Retinal pigment epithelial cell (primary cell): ENCODE measurements around the gene CCDC32.
"Not testable (repeated sequence)": the region's sequence is repeated elsewhere in the genome, so short reads cannot be mapped to it uniquely, and the experiment has no call there.

ENCODE experiments used
- DNase-seq: peaks from one replicate; pipeline ENCODE4 v3.0.0-alpha.2; 2010; ENCODE audit warnings: low read depth
- H3K4me3 ChIP-seq: 2 replicates; pipeline ENCODE4 v1.5.1; 2011; ENCODE audit warnings: mild to moderate bottlenecking, low read length, control low read depth, moderate library complexity
- CTCF ChIP-seq: conservative IDR thresholded peaks from 2 replicates; pipeline ENCODE4 v1.5.1; 2011; ENCODE audit warnings: low read depth, low read length, control low read depth, inconsistent platforms

The CCDC32 gene

DNA sequence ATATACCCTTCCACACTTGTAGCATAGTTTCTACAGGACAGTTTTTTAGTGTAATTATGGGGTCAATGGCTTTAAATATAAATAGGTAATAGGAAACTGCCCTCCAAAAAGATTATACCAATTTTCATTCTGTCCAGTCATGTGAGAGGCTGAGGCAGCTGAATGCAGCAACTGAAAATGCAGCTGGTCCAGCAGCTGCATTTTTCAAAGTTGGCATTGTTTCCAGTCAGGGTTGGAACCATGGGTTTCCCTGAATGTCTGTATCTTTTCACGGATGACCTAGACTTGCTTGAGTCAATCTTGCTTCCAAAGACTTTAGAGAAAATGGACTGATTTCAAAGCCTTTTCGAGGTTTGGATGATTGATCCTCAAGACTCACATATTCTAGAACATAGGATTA, 19.3 kb upstream of the CCDC32 start:
- no peak for TF ChIP-seq CTCF
- H3K4me3 ChIP-seq: no peak overlapping the region
- no peak for DNase-seq

DNA sequence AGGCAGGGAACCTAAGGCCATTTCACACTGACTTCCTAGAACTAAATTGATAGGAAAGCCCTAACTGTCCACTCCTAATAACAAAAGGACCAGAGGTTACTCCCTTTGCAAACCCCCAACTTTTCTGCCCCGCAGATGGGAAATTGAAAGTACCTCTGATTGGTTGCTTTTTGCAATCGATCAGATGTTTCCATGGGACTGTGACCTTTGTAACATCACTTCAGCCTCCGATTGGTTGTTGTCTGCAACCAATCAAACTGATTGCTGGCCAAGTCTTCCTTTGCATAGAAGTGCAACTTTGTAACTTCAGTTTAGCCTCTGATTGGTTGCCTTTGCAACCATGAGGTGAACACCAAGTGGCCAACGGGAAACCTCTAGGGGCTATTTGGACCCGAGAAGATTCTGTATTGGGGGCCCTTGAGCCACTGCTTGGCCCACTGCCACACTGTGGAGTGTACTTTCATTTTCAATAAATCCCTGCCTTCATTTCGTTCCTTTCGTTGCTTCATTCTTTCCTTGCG, 17.9 kb upstream of the CCDC32 start:
- no peak for DNase-seq
- H3K4me3 ChIP-seq: no peak overlapping the region
- no peak for TF ChIP-seq CTCF

DNA sequence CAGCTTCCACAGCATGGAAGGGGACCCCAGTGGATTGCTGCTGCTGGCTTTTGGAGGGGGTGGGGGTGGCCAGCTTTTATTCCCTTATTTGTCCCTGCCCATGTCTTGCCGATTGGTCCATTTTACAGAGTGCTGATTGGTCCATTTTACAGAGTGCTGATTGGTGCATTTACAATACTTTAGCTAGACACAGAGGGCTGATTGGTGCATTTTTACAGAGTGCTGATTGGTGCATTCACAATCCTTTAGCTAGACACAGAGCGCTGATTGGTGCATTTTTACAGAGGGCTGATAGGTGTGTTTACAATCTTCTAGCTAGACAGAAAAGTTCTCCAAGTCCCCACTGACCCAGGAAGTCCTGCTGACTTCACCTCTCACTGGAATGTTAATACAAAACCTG, 17.0 kb upstream of the CCDC32 start:
- not testable (repeated sequence) for H3K4me3 ChIP-seq, DNase-seq

- no peak for TF ChIP-seq CTCF
- no peak for DNase-seq
- no peak overlapping the region for H3K4me3 ChIP-seq
These were observed 14.1 kb upstream of the CCDC32 start for GRCh38 chr15:40578892-40579291.

- DNase-seq, H3K4me3 ChIP-seq: not testable (repeated sequence)
These were observed 12.1 kb upstream of the CCDC32 start for GRCh38 chr15:40576914-40577313.

DNA sequence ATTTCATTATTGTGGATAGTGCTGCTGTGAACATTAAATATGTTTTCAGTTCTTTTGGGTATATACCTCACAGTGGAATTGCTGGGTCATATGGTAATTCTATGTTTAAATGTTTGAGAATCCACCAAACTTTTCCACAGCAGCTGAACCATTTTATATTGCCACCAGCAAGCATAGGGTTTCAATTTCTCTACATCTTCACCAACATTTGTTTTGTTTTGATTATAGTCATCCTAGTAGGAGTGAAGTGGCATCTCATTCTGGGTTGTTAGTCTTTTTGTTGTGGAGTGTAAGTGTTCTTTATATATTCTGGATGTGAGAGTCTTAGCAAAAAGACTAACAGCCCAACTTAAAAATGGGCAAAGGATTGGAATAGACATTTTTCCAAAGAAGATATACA, 10.3 kb upstream of the CCDC32 start:
- no peak for DNase-seq
- TF ChIP-seq CTCF: no peak
- no peak overlapping the region for H3K4me3 ChIP-seq

DNA sequence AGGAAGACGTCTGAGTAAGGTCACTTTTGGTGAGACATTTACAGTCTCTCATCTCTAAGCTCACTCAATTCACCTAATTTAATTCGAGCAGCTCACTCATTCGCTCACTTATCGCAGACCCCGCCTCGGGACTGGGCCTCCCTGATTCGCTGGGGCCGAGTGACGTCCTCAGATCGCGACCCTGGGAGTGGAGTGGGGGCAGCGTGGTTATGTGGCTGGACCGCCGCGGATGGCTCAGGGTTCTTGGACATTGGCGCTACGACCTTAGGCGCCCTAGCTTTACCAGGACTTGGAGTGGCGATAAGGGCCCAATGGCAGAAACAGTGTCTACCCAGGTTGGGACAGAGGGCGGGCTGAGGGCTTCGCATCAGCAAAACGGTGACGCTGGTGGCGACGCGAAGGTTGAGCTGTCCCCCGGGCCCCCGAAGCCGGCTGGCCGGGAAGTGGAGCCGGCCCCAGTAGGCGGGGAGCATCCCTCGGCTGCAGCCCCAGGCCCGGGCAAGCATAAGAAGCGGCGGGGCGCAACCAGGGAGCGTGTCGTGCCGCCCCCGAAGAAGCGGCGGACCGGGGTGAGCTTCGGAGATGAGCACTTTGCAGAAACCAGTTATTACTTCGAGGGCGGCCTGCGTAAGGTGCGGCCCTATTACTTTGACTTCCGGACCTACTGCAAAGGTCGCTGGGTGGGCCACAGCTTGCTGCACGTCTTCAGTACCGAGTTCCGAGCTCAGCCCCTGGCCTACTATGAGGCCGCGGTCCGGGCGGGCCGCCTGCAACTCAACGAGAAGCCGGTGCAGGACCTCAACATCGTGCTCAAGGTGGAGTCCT, 4.5 kb upstream of the CCDC32 start, which contains the start of gene RPUSD2:
TSS of gene RPUSD2 (plus strand) at position 171 of the 825 bp plus-strand sequence. CDS start at position 210, 39 bp downstream.
- peak within 1 kb of the TSS; percentile 97 for H3K4me3 ChIP-seq
- no peak for TF ChIP-seq CTCF
- peak; percentile 66 for DNase-seq

DNA sequence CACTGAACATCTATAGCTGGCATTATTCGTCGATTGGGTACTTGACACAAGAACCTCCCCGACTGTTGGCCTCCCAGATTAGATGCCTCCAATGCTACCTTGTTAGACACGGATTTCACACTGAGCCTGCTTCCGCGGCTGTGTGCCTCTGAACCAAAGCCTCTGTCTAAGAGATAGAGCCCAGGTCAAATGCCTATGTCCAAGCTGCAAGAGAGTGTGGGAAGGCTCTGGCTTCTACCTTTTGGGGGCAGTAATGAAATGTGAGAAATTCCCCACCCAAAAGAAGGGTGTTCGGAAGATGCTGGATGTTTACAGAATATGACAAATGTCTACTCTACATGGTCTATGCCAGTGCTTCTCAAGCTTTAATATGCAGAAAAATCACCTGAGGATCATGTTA, 2.3 kb upstream of the CCDC32 start:
- peak; percentile 40 for TF ChIP-seq CTCF
- no peak for DNase-seq
- H3K4me3 ChIP-seq: no peak overlapping the region
